ENCODE measurements around the gene NAA25. TPM values are rescaled to one million over a fixed set of nuclear protein-coding genes. Genes with fewer than 3 reads are reported as not detected.
"Not testable (repeated sequence)": the region's sequence is repeated elsewhere in the genome, so short reads cannot be mapped to it uniquely, and the experiment has no call there.

The NAA25 gene
- total RNA-seq, 1 donor, result 28.0 TPM

- H3K4me3 ChIP-seq (ENCODE audit: low read depth, low read length), result no peak overlapping the region
- no peak for TF ChIP-seq CTCF (IDR thresholded peaks at IDR 0.05; ENCODE audit: insufficient read depth, low read length)
Observed at GRCh38 chr12:111998015-111998414, 110.6 kb downstream of the NAA25 start.

GRCh38 chr12:111997300-111997699 is 111.3 kb downstream of the NAA25 start:
- no peak for DNase-seq (ENCODE audit: low read depth)
- no peak overlapping the region for H3K4me3 ChIP-seq (ENCODE audit: low read depth, low read length)
- no peak for TF ChIP-seq CTCF (IDR thresholded peaks at IDR 0.05; ENCODE audit: insufficient read depth, low read length)

More at GRCh38 chr12:111998015-111998414, 110.6 kb downstream of the NAA25 start:
- DNase-seq (ENCODE audit: low read depth), result no peak

- H3K4me3 ChIP-seq (ENCODE audit: low read depth, low read length), result no peak overlapping the region
- no peak for TF ChIP-seq CTCF (IDR thresholded peaks at IDR 0.05; ENCODE audit: insufficient read depth, low read length)
- DNase-seq (ENCODE audit: low read depth), result no peak
Observed at GRCh38 chr12:111995782-111996480, 112.7 kb downstream of the NAA25 start.

GRCh38 chr12:111994211-111995111 is 114.1 kb downstream of the NAA25 start:
- H3K4me3 ChIP-seq (ENCODE audit: low read depth, low read length); DNase-seq (ENCODE audit: low read depth): not testable (repeated sequence)

- no peak overlapping the region for H3K4me3 ChIP-seq (ENCODE audit: low read depth, low read length)
- no peak for TF ChIP-seq CTCF (IDR thresholded peaks at IDR 0.05; ENCODE audit: insufficient read depth, low read length)
- no peak for DNase-seq (ENCODE audit: low read depth)
Observed at GRCh38 chr12:111993292-111994150, 115.1 kb downstream of the NAA25 start.

GRCh38 chr12:111992464-111992863 is 116.1 kb downstream of the NAA25 start:
- H3K4me3 ChIP-seq (ENCODE audit: low read depth, low read length), result no peak overlapping the region
- no peak for TF ChIP-seq CTCF (IDR thresholded peaks at IDR 0.05; ENCODE audit: insufficient read depth, low read length)

More at GRCh38 chr12:111992464-111992863, 116.1 kb downstream of the NAA25 start:
- no peak for DNase-seq (ENCODE audit: low read depth)

Measured in fibroblast of the aortic adventitia (primary cell).